Measurements from ENCODE around the gene STK32C.

Gene STK32C

DNA sequence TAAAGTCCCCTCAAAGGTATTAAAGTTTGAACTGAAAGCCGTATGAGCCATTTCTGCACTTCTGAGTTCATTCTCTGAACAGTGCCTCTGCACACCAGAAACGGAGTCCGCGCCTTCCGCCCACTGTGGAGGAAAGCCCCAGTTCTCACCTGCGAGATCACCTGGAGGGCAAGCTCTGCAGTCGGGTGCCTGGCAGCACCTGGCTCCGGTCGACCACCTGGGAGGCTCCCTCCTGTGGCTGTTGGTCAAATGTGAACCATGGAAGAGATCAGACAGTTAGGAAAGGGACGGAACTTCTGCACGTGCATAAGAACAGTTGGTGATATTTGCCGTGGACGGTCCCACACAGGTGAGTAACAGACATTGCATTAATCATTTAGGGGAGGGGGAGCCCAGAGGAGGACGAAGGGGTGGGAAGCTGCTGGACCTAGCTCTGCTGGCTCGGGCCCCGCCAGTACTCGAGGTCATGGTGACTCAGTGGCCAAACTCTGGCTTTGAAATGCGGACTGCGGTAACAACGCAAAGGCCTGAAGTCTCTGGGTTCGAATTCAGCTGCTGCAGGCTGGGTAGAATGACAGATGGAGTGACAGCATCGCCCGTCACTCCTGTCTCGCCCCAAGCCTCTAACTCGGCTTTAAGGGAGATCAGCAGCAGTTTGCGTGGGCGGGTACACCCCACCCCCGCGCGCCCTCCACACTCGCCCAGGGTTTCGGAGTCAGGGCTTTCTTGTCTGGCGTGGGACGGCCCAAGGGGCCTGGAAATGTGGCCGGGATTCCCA, 122.7 kb downstream of the STK32C start:
- DNase-seq (ENCODE audit: low read depth), result no peak

DNA sequence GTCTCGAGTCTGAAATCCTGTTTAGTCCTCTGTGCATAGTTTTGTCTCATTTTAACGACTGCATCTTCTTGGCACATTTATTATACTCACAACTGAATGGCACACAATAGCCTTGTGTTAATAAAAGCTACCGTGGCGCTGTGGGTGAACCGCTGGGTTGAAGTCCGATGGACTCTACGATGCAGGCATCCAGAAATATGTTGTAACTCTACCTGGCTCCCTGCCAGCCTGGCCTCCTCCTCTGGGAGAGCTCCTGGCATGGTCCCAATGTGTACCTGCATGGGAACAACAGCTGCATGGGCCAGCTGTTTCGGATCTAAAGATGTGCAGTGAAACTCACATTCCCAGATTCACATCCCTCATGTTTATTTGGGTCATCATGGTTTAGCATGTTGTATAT, 124.7 kb downstream of the STK32C start:
- no peak for DNase-seq (ENCODE audit: low read depth)

DNA sequence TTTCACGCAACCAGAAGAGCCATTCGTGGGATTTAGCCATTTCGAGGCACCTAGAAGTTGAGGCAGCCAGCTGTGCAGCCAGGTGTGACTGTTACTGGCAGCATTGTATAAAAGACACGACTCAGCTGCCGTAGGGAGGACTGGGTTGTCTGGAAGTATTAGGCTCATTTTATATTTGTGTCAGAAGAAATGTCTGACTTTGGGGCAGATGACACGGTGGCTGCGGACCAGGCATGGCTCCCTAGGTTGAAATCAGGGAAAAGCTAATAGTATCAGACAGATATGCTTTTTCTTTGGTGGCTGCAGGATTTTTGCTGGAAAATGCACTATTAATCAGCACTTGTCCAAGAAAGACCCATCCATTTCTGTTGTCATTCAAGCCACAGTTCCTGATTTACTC, 125.2 kb downstream of the STK32C start:
- DNase-seq (ENCODE audit: low read depth), result no peak

- no peak for DNase-seq (ENCODE audit: low read depth)
These were observed 125.9 kb downstream of the STK32C start for GRCh38 chr10:132181691-132182425.

- DNase-seq (ENCODE audit: low read depth), result no peak
These were observed 127.0 kb downstream of the STK32C start for GRCh38 chr10:132180736-132181135.

GRCh38 chr10:132179551-132180392, 128.0 kb downstream of the STK32C start:
- DNase-seq (ENCODE audit: low read depth), result no peak

DNA sequence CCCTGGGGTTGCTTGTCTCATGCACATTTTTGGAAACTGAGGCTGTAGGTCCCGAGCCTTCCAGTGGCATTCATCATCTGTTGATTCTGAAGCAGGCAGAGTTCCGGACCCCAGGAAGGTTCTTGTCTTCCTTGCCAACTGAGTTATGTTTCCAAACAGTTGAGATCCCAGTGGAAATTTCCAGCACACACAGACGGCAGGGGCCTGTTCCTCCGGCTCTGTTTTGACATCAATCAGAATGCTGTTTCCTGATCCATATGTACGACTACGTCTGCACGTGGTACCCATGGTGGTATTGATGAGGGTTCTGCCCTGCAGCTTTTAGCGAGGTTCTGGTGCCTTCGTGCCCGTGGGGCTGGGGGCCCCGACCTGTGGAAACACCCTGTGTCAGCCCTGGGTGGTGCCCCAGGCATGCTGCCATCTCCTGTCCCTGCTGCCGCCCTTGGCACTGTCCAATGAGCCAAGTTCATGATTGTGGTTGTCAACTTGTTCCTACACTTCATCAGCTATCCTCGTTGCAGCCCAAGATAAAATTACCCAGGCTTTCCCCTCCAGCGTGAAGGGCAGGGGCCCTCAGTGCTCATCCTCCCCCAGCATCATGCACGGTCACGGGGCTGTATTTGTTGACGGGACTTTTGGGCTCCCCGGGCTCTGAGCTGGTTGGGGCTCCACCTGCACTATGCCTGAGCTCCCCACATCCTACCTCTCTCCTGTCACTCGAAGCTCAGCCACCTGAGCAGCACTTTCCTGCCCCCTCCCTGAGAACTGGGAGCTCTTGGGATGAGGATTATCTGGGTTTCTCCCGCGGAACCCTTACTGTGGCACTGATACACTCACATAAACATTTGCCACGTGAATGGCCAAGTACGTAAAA, 128.8 kb downstream of the STK32C start:
- DNase-seq (ENCODE audit: low read depth), result no peak

GRCh38 chr10:132178046-132178445, 129.7 kb downstream of the STK32C start:
- DNase-seq (ENCODE audit: low read depth), result no peak

DNA sequence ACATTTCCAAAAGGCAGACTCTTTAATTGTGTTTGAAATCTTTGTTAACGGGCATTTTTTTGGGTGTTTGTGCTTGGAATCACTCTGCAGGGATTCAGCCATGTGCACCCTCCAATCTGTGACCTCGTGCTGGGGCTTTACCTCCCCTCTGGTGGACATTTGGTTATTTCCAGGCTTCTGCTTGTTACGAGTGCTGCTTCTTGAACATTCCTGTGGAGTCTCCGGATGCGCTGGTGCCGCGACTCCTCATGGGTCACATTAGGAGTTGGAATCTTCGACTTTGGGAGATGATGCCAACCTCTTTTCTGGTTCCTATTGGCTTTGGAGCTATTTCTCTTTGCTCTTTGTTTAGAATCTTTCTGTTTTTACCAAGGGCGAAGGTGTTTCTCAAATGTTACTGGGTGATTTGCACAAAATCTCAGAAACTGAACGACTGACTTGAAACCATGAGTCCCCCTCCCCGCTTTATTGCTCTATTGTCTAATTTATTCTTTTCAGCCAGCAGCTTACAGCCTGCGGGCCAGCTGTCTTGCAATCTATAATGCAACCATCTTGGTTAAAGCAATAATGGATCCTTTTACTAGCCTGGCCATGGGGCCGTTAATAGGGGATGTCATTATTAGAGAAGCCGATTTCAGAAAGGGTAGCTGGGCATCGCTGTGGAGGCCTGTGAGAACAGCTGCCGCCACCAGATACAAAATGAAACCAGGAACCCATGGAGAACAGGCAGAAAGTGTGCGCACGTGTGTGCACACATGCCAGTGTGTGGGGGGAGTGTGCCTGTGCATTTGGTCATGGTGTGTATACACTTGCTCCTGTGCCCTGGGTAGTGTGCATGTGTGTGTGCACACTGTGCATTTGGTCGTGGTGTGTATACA, 130.9 kb downstream of the STK32C start:
- DNase-seq (ENCODE audit: low read depth), result no peak

- DNase-seq (ENCODE audit: low read depth), result no peak
These were observed 131.7 kb downstream of the STK32C start for GRCh38 chr10:132175907-132176581.

DNA sequence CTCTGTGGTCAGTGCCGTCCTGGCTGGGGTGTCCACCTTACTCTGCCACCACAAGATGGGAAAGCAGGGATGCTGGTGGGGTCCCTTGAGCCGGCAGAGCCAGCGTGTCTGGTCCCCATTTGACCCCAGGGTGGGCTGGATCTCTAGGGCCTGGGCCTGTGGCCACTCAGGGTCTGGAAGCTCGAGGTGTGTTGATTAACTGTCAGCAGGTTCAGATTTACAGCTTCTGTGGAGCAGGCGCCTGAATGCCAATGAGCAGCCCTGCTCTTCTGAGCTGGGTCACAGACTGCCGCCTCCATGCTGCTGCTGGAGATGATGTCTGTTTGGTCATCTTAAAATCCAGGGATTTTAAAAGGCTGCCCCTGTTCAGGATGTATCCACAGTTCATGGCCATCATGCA, 132.3 kb downstream of the STK32C start:
- no peak for DNase-seq (ENCODE audit: low read depth)

DNA sequence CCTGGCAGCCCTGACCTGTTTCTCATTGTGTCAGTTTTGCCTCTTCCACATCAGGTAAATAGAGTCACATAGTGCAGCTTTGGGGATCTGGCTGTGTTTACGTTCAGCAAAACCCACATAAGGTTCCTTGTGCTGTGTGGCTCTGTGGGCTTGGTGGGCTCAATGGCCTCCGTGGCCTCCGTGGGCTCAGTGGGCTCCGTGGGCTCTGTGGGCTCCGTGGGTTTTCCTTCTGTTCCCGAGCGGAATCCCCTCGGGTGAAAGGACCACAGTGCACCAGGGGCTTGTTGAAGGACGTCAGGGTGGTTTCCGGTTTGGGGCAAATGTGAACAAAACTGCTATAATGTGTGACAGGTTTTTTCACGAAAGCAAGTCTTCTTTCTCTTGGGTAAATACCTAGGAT, 133.5 kb downstream of the STK32C start:
- DNase-seq (ENCODE audit: low read depth), result no peak

GRCh38 chr10:132173185-132173584, 134.6 kb downstream of the STK32C start:
- DNase-seq (ENCODE audit: low read depth), result no peak

DNA sequence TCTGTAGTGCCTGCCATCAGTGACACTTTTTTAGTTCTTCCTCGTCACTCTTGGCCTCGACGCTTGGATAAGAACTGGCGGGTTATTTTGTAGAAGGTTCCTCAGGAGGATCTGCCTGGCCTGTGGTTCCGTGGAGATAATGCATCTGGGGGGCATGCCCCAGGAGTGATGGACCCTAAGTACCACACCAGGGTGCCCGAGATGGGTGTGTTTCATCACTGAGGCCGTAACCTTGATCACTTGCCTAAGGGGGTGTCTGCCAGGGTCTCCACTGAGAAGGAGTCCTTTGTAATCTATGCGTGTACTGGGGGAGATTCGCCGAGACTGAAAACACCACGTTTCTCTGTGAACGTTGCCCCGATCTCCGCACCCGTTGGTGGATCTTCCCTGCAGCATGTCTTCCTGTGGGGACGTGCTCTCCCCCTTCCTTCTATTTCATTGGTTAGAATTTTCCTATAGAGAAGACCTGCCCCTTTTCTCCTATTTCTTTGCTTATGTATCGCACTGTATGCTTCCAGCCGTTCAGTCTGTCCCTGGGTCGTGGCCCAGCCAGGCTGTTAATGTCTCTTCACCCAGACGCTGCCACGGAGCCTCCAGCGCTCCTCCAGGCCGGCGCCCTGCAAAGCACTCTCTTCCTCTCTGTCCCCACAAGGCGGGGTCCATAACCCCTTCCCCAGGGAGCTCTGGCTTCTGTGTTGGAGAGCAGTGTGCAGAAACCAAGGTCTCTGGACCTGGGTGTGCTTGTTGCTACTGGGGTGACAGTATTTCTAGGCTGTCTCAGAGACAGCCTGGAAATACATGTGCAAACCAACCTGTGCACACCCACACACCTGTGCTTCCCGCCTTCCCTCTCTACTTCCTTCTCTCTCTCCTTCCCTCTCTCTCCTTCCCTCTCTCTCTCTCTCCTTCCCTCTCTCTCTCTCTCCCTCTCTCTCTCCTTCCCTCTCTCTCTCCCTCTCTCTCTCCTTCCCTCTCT, 135.4 kb downstream of the STK32C start:
- no peak for DNase-seq (ENCODE audit: low read depth)

DNA sequence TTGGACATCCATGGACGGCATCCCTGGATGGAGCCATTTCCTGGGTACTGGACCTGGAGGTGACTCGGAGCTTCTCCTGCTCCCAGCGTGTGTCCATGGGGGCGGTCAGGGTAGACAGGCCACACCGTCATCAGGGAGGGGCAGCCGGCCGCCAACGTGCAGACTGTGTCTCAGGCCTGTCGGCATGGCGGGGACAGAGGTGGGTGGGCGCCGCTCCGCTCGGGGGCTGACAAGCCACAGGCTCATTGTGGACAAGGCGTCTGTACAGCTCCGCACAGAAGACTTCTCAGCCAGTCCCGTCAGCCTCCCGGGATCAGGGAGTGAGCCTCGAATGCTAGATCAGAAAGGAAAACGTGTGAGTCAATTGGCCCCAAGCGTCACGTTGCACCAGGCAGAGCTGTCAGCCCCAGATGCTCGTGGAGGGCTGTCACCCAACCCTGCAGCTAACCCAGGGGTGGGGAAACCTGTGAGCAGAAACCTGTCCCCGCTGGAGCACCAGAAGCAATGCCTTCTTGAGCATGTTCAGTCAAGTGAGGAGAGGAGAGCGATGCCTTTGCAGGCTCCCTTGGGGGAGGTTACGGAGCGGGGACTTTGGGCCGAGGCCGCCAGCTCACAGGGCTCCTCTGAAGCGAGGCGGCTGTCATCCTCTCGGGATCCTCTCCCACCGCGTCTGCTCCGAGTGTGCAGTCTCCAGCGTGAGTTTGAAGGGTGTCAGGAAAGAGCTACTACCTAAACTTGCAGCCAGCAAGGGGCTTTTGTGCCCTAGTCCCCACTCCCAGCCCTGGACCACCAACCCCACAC, 137.0 kb downstream of the STK32C start:
- DNase-seq (ENCODE audit: low read depth), result no peak

GRCh38 chr10:132169766-132170560, 137.8 kb downstream of the STK32C start:
- no peak for DNase-seq (ENCODE audit: low read depth)

All from fibroblast of gingiva (primary cell).